ENCODE measurements around the gene OR6B3. TPM values are rescaled to one million over a fixed set of nuclear protein-coding genes. Genes with fewer than 3 reads are reported as not detected.

Gene OR6B3
- total RNA-seq, 1 experiment from 2014 or later, result not detected

Other genes starting within 250 kb of the OR6B3 start
- 99.4 and 104 TPM in 2 replicates for gene NDUFA10, start 28.2 kb downstream of the OR6B3 start, total RNA-seq (2014; rRNA removed; shearing (Covaris generic))
- gene OR6B2, start 23.1 kb downstream of the OR6B3 start, total RNA-seq (2014; rRNA removed; shearing (Covaris generic)), result not detected in 2 replicates
- 160 and 169 TPM in 2 replicates for gene COPS9, start 82.8 kb upstream of the OR6B3 start, total RNA-seq (2014; rRNA removed; shearing (Covaris generic))
- 0.34 TPM in 1 of 2 replicates, not detected in the other for gene OTOS, start 87.1 kb upstream of the OR6B3 start, total RNA-seq (2014; rRNA removed; shearing (Covaris generic))